B cell (primary cell): ENCODE data around the gene CHST15. TPM values are rescaled to one million over a fixed set of nuclear protein-coding genes. Genes with fewer than 3 reads are reported as not detected.

Experiments
- ATAC-seq: fragments of 200-7000 bp; cut with Tn5 transposase; one replicate; pipeline ENCODE4 v1.10.0; 2021; ENCODE audit warnings: low read depth, mild to moderate bottlenecking, moderate number of reproducible peaks, moderate library complexity
- CTCF ChIA-PET: fragments of 350-600 bp; sonication (Branson Sonifier 250); formaldehyde crosslinking; loops from one replicate; lab custom pipeline; 2021; ENCODE audit warnings: antibody characterized with exemption, inconsistent platforms; lab: Charles Lee
- POLR2A ChIA-PET: fragments of 350-600 bp; sonication (Branson Sonifier 250); formaldehyde crosslinking; loops from one replicate; lab custom pipeline; 2021; ENCODE audit warnings: antibody characterized with exemption; lab: Charles Lee
- DNase-seq: peaks from one replicate; pipeline ENCODE4 v3.0.0; 2013
- H2AFZ ChIP-seq: 2 replicates; pipeline ENCODE4 v1.6.1; 2012; ENCODE audit warnings: mild to moderate bottlenecking, low read depth, low read length; ENCODE audit not compliant: insufficient read depth, poor library complexity, severe bottlenecking
- H3K27ac ChIP-seq, 2 donors: 1 replicate in 1 of 2; 2 replicates in 1 of 2; pipeline ENCODE4 v1.5.1; 2012 to 2013; ENCODE audit warnings: low read length in 2 of 2, mild to moderate bottlenecking in 2 of 2, moderate library complexity in 1 of 2
- H3K27me3 ChIP-seq, 4 experiments: fragments of 200-600 bp in 1 of 4; sonication (generic) in 1 of 4; replicated peaks in 1 of 4; 1 replicate in 2 of 4; 2 replicates in 2 of 4; pipeline versions ENCODE4 v1.6.1 to v1.7.0; 2013 to 2016; ENCODE audit warnings: low read length in 3 of 4, mild to moderate bottlenecking in 2 of 4, mixed read lengths in 1 of 4, moderate library complexity in 1 of 4; ENCODE audit not compliant: insufficient read depth in 4 of 4, control insufficient read depth in 3 of 4; ENCODE audit errors: control extremely low read depth in 1 of 4
- H3K36me3 ChIP-seq, 2 experiments: replicated peaks in 1 of 2; 1 replicate in 1 of 2; 2 replicates in 1 of 2; pipeline versions ENCODE4 v1.6.1 to v1.7.1; 2013; ENCODE audit warnings: low read length in 1 of 2; ENCODE audit not compliant: insufficient read depth in 2 of 2, control insufficient read depth in 1 of 2; ENCODE audit errors: control extremely low read depth in 1 of 2, extremely low read depth in 1 of 2
- H3K4me1 ChIP-seq, 2 donors: fragments of 200-600 bp in 1 of 2; sonication (generic) in 1 of 2; 1 replicate in 1 of 2; 2 replicates in 1 of 2; pipeline versions ENCODE4 v1.5.1 to v1.6.1; 2013 to 2017; ENCODE audit warnings: low read length in 2 of 2; ENCODE audit not compliant: control insufficient read depth in 2 of 2, insufficient read depth in 2 of 2
- H3K4me2 ChIP-seq: replicated peaks from 2 replicates; pipeline ENCODE3; 2012; ENCODE audit warnings: mild to moderate bottlenecking, low read depth, low read length; ENCODE audit not compliant: poor library complexity, severe bottlenecking
- H3K4me3 ChIP-seq, 5 experiments: fragments of 200-600 bp in 1 of 5; sonication (generic) in 1 of 5; 1 replicate in 3 of 5; 2 replicates in 2 of 5; pipeline versions ENCODE4 v1.5.1 to v1.7.0; 2011 to 2016; ENCODE audit warnings: low read length in 4 of 5, mild to moderate bottlenecking in 4 of 5, low read depth in 2 of 5, control low read depth in 1 of 5, moderate library complexity in 1 of 5; ENCODE audit not compliant: insufficient read depth in 1 of 5; ENCODE audit errors: control extremely low read depth in 1 of 5, extremely low read depth in 1 of 5
- H3K79me2 ChIP-seq: fragments of 200-600 bp; sonication (generic); one replicate; pipeline ENCODE4 v1.6.0; 2016; ENCODE audit warnings: low read length; ENCODE audit not compliant: control insufficient read depth, insufficient read depth
- H3K9ac ChIP-seq: fragments of 200-600 bp; sonication (generic); 2 replicates; pipeline ENCODE4 v1.6.1; 2017; ENCODE audit warnings: mild to moderate bottlenecking, low read length, moderate library complexity
- H3K9me3 ChIP-seq, 3 donors: one replicate each; pipeline versions ENCODE4 v1.6.1 to v1.7.1; 2013; ENCODE audit warnings: low read length in 2 of 3; ENCODE audit not compliant: control insufficient read depth in 2 of 3, insufficient read depth in 1 of 3; ENCODE audit errors: control extremely low read depth in 1 of 3
- H4K20me1 ChIP-seq: 2 replicates; pipeline ENCODE4 v1.6.0; 2012; ENCODE audit warnings: mild to moderate bottlenecking, low read length; ENCODE audit not compliant: insufficient read depth, control insufficient read depth, poor library complexity, severe bottlenecking
- H3K27ac Mint-ChIP-seq: one replicate; pipeline ENCODE4 v1.8.0; 2021; ENCODE audit warnings: mixed read lengths
- H3K27me3 Mint-ChIP-seq: one replicate; pipeline ENCODE4 v1.8.0; 2021; ENCODE audit warnings: mixed read lengths
- H3K4me1 Mint-ChIP-seq: one replicate; pipeline ENCODE4 v1.8.0; 2021; ENCODE audit warnings: mixed read lengths
- H3K4me3 Mint-ChIP-seq: one replicate; pipeline ENCODE4 v1.8.0; 2021; ENCODE audit warnings: mixed read lengths
- H3K9me3 Mint-ChIP-seq: one replicate; pipeline ENCODE4 v1.8.0; 2022; ENCODE audit warnings: mixed read lengths; ENCODE audit not compliant: insufficient read depth
- CTCF ChIP-seq: fragments of 200-600 bp; IDR thresholded peaks from one replicate; pipeline ENCODE4 v1.8.0; 2022; ENCODE audit warnings: antibody characterized with exemption, mild to moderate bottlenecking
- EZH2 ChIP-seq: IDR thresholded peaks from 2 replicates; pipeline ENCODE4 v1.6.1; 2012; ENCODE audit warnings: borderline replicate concordance, low read depth, mild to moderate bottlenecking, moderate library complexity, low read length; ENCODE audit not compliant: insufficient read depth, poor library complexity, severe bottlenecking
- WGBS: methylation state at CpG from one replicate; pipeline ENCODE4 v1.1.5; 2013; ENCODE audit warnings: missing lambda C conversion rate; ENCODE audit not compliant: insufficient coverage; 5-methylcytosine and 5-hydroxymethylcytosine counted together
- intact Hi-C: fragments of 100-400 bp; cut with micrococcal nuclease; formaldehyde crosslinking; loops from one replicate; pipeline ENCODE4 v1.10.0; 2022
- polyA plus RNA-seq: library from polyadenylated mRNA; depleted of rRNA; stranded (reverse); fragments of >200 nt; gene quantifications from 2 replicates; pipeline ENCODE4 v1.2.3, GENCODE V29; 2012
- total RNA-seq, 2 donors: library from RNA; stranded (reverse); fragments of 120-200 nt in 1 of 2; gene quantifications; 1 replicate in 1 of 2; 2 replicates in 1 of 2; pipeline versions ENCODE4 v1.2.3 to v1.2.4, GENCODE V29; 2013 to 2022

Gene CHST15
- total and polyA plus RNA-seq, 2 donors (not counting 1 experiment from before 2014, with no cell fraction given): 17.9 to 75.4 TPM

GRCh38 chr10:123995082-123995460, 98.3 kb downstream of the CHST15 start:
- WGBS: 24% methylated on average over 6 of the region's 11 CpGs
- peaks cover 0 to 33% (median 20%) of the 10 kb centered on the region in 4 experiments for H3K27me3 ChIP-seq
- TF ChIP-seq CTCF: no peak
- no peak for TF ChIP-seq EZH2
- peaks cover 0 to 6% (median 0%) of the 10 kb centered on the region in 3 donors for H3K9me3 ChIP-seq
- H3K4me2 ChIP-seq: peak overlapping the region; percentile 82
- H3K4me3 ChIP-seq: peak overlapping the region; percentile 2 to 65 (median 30)
- H3K79me2 ChIP-seq: no peaks in the 10 kb centered on the region
- Mint-ChIP-seq H3K27me3 (peaks cover 35% of the 10 kb centered on the region), H3K9me3 (no peaks in the 10 kb centered on the region), H3K4me1 (peaks cover 40% of the 10 kb centered on the region), H3K4me3 (peak overlapping the region; percentile 84), H3K27ac (peak overlapping the region; percentile 55)
- H3K36me3 ChIP-seq: no peaks in the 10 kb centered on the region
- ATAC-seq: no peak
- H3K4me1 ChIP-seq: peaks cover 29 to 36% of the 10 kb centered on the region in 2 donors
- peak overlapping the region; percentile 59 for H3K9ac ChIP-seq
- DNase-seq: no peak
- POLR2A ChIA-PET: interaction anchor here (0.8 to 3.6 kb wide), 7 partner anchors 11 to 409 kb away, joined by 3 to 18 read pairs (median 3); partner anchors contain the start of gene CHST15
- intact Hi-C loops: loop anchor here (1.0 to 5.0 kb wide), 3 partner anchors 42 to 537 kb away; no protein-coding TSS in a partner anchor
- H3K27ac ChIP-seq: no peak overlapping the region
- CTCF ChIA-PET: interaction anchor here (0.7 to 6.1 kb wide), 67 partner anchors 7 to 811 kb away, joined by 3 to 365 read pairs (median 6); partner anchors contain the start of genes CHST15, FAM53B and OAT
- H2AFZ ChIP-seq: peak overlapping the region; percentile 74
- H4K20me1 ChIP-seq: no peaks in the 10 kb centered on the region
